HG03196 (cell line): ENCODE results near the gene TNRC6A.
"Not testable (repeated sequence)": the region's sequence is repeated elsewhere in the genome, so short reads cannot be mapped to it uniquely, and the experiment has no call there.

Experiments
- ATAC-seq: cut with Tn5 transposase; IDR thresholded peaks from one replicate; pipeline ENCODE4 v1.9.1; 2021; ENCODE audit not compliant: unreplicated experiment

TNRC6A gene

DNA sequence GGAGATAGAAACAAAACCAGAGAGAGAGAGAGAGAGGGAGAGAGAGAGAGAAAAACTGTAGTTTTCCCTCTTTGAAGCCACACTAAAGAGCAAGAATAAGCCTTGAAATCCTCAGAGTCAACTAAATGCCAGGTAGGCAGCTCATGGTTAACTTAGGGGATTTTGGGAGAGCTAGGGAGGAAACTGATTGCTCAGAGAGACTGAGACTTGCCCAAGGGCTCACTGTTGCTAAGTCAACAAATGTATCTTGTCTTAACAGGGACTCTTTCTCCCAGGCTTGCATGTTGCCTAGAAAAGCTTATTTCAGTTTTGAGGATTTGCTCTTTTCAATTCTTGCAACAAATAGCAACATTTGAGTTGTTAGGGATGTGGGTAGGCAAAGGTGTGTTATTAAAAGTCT, 111.8 kb downstream of the TNRC6A start:
- ATAC-seq, result no peak

DNA sequence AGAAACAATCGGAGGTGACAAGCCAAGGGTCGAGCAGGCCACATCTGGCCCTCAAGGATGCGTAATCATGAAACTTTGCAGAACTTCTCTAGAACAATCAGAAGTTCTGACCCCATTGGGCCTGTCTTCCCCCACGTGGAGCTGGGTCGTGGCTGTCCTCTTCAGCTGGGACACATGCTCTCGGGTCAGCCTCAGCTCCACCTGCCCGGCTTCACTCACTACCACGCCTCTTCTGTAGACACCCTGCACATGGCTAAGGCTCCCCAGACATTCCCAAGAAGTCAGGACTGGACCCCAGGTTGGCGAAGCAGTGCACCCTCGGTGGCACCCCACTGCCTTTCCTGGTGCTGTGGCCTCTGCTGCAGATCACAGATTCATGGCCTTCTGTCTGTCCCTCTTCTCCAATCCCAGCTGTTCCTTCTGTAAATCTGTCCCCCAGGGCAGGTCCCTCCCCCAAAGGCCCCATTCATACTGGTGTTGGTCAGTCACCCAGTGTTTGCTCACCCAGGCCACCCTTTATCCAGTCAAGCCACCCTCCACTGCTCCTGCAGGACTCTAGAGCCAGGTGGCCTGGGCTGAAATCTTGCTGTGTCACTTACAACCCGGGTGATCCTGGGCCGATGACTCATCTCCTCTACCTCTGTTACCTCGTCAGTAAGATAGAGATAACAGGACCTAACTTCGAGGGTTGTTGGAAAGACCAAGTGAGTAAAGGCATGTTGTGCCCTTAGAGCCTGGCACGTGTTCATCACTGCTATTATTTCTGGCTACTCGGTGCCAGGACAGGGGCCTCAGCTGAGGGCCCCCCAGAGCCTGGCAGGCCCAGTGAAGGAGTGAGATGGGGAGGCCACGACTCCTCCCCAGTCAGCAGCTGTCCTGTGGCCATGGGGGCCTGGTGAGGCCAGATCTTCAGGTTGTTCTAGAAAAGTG, 114.9 kb downstream of the TNRC6A start:
- ATAC-seq, result no peak

DNA sequence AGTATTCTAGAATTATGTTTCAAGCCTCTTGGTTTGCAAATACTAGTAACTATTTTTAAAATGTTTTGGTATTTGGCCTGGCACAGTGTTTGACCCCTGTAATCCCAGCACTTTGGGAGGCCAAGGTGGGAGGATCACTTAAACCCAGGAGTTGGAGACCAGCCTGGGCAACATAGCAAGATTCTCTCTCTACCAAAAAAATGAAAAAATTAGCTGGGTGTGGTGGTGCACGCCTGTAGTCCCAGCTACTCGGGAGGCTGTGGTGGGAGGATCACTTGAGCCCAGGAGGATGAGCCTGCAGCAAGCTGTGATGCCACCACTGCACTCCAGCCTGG, 115.5 kb downstream of the TNRC6A start:
- ATAC-seq, result not testable (repeated sequence)

DNA sequence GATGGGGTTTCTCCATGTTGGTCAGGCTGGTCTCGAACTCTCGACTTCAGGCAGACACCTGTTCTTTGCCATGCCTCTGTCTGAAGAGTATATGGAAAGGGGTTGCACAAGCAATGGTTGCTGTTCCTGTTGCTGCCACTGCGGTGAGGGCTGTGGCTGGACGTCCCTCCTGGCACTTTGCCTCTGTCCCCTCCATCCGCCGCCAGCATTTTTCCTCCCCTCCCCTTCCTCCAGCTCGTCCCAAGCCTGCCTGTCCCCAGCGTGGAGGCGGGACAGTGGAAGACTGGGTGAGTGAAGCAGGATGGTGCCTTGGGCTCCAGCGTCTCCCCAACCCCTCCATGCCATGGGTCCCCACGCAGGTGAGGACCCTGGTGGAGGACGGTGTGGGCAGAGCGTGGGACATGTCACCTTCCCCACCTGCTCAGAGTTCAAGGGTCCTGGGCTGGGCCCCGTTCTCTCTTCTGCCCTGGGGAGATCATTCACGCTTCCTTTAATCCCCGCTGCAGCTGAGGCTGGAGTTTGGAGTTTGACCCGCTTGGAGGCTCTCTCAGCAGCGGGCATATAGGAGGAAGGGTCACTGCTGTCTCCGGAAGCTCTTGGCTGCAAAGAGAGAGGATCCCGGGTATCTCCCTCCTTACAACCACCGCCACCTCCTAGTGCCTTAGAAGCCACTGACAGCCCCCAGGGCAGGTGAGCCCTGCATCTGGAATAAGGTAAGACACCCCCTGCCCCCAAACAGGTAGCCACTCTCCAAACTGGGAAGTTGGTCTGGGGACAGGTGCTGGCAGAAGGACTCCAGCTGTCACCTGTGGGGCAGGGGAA, 116.5 kb downstream of the TNRC6A start, which contains the start of gene SLC5A11:
SLC5A11 (plus strand) TSS at position 238 of the 822 bp plus-strand sequence. CDS start 12,681 bp downstream, outside the sequence.
- ATAC-seq, result no peak

DNA sequence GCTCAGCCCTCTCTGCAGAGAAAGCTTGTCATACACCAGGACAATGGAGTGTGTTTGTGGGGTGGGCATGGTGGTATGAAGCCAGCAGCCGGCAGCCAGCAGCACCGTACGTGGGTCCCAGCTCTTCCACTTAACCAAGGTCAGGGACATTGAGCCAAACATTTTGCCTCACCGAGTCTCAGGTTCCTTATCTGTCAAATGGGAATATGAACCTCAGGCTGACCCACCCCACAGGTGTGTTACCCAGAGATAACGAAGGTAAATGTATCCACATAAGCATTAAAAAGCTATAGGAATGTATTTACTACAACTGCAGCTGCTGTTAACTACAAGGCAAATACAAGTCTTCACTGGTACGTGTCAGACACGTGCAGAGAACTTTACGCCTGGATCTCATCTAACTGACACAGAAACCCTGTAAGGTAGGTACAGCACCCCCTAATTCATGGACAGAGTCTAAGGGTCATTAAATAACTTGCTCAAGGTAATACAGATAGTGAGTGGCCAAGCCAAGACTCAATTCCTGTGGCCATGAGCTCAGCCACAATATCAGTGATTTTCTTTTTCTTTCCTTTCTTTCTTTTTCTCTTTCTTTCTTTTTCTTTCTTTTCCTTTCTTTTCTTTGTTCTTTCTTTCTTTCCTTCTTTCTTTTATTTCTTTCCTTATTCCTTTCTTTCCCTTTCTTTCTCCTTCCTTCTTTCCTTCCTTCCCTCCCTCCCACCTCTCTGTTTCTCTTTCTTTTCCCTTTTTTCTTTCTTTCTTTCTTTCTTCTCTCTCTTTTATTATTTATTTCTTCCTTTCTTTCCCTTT, 117.3 kb downstream of the TNRC6A start:
- ATAC-seq, result no peak

DNA sequence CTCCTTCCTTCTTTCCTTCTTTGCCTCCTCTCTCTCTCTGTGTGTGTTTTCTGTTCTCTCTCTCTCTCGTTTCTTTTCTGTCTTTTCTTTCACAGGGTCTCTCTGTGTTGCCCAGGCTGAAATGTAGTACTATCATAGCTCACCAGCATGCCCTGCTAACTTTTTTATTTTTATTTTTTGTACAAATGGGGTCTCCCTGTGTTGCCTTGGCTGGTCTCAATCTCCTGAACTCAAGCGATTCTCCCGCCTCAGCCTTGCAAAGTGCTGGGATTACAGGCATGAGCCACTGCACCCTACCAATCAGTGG, 117.9 kb downstream of the TNRC6A start:
- no peak for ATAC-seq

DNA sequence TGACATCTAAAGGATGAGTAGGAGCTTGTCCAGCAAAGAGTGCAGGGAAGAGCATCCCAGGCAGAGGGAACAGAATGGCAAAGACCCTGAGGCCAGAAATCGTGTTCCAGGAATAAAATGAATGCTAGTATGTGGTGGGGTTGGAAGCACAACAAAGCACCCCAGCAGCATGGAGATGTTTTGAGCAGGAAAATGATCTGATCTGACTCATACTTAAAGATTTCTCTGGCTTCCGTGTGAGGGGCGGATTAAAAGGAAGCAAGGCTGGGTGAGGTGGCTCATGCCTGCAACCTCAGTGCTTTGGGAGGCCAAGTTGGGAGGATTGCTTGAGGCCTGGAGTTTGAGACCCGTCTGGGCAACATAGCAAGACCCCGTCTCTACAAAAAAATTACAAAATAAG, 118.6 kb downstream of the TNRC6A start:
- no peak for ATAC-seq

DNA sequence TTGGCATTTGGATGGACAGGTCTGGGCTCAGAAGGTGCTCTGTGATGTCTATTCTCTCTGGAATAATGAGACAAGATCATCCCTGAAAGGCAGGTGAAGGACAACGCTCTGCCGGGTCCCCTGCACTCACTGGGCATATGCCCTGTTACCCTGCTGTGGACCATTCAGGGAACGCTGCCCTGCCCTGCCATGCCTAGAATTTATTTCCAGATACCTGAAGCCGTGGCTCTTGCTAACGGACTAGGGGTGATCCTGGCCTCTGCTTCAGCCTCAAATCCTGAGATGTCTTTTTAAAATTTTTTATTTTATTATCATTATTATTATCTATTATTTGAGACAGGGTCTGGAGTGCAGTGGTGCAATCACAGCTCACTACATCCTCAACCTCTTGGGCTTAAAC, 120.2 kb downstream of the TNRC6A start:
- no peak for ATAC-seq

DNA sequence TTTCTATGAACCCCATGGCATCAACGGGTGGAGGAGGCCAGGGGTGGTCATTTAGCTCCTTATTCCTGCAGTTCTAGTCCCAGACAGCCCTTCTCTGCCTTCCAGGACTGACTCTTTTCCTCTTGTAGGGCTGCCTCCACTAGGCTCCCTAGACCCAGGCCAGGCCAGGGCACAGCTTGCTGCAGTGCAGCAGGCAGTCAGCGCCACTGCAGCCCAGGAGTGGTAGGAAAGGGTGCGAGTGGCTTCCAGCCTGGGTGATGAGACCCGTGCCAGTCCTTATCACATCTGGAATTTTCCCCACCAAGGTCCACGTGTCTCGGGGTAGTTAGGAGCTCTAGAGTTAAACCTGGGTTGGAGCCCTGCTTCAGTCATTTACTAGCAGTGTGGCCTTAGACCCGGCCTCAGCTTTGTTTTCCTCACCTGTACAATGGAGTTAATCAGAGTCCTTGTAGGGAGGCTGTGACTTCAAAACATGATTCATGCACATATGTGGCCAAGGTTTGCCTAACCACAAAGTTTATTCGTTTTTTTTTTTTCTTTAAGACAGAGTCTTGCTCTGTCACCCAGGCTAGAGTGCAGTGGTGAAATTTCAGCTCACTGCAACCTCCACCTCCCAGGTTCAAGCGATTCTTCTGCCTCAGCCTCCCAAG, 121.0 kb downstream of the TNRC6A start:
- ATAC-seq, result no peak

DNA sequence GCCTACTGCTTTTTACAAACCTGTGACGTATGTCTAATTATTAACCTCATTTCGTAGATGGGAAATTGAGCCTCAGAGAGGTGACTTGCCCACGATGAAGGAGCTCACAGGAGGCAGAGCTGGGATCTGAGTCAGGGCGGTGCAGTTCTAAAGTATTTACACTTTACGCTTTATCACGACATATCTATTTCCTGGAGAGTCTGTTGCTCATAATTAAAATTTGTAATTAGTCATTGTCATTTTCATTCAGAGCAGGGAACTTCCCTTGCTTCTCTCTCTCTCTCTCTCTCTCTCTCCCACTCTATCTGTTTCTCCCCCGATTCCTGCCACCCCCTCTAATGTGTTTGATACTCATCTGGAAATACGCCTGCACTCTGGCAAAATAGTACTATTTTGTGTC, 122.2 kb downstream of the TNRC6A start:
- no peak for ATAC-seq

DNA sequence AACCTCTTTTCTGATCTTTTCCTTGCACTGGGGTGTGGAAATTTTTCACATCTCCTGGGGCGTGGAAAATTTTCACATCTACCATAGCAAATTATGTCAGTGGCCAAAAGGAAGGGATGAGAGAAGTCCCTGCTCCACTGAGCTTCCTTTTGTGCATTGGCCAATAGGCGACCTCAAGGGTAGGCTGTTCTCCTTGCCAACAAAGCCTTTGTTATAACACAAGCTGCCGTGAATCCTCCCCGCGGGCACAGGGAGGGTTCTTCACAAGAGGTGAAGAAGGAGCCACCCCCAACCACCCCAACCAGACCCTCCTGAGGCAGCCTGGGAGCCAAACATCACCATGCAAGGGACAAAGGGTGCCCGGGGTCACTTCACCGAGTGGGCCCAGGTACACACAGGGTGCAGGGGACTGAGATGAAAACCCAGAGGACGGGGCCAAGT, 122.8 kb downstream of the TNRC6A start:
- ATAC-seq, result no peak

DNA sequence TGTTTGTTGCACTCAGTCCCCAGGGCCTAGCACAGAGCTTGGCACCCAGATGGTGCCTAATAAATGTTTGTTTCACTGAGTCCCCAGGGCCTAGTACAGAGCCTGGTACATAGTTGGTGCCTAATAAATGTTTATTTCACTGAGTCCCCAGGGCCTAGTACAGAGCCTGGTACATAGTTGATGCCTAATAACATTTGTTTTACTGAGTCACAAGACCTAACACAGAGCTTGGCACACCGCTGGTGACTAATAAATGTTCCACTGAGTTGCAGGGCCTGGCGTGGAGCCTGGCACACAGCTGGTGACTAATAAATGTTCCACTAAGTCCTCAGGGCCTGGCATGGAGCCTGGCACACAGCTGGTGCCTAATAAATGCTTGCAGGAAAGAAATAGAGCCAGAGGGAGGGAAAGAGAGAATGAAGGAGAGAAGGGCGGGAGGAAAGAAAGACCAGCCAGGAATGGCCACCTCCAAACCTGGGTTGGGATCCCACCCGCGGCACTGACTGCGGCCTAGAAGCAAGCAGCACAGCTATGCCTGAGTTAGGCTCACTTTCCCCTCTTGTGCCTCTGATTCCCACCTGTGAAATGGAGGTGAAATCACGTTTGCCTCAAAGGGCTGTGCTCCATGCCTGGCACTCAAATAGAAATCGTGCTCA, 123.8 kb downstream of the TNRC6A start:
- ATAC-seq, result no peak

DNA sequence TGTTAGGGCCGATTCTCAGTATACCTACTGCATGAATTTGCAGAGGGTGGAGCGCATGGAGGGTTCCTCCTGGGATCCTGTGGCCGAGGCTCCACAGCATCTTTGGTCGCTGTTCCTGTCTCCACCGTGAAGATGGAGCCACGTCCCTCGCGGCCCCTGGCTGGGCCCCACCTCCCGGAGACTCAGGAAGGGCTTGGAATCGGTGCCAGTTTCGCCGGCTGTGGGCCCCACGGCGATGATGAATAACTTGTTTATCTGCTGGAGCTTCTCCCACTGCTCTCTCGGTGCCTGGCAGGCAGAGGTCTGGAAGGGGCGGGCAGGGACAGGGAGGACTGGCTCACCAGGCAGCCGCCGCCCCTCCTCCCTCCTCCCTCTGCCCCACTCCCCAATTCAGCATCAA, 124.4 kb downstream of the TNRC6A start:
- no peak for ATAC-seq

DNA sequence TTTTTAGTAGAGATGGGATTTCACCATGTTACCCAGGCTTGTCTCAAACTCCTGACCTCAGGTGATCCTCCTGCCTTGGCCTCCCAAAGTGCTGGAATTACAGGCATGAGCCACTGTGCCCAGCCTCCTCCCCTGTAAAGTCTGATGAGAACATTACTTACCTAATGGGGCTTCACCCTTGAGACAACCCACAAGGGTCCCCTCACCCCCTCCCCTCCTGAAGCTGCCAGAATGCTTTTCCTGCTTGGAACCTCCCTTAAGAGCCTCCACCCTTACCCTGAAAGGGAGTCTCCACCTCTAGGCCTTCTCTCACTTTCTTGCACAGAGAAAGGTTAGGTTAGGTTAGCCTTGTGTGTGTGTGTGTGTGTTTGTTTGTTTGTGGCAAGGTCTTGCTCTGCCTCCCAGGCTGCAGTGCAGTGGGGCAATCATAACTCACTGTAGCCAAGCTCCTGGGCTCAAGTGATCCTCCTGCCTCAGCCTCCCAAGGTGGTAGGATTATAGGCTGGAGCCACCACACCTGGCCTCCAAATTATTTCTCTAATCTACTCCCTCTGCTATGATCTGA, 125.2 kb downstream of the TNRC6A start:
- no peak for ATAC-seq

DNA sequence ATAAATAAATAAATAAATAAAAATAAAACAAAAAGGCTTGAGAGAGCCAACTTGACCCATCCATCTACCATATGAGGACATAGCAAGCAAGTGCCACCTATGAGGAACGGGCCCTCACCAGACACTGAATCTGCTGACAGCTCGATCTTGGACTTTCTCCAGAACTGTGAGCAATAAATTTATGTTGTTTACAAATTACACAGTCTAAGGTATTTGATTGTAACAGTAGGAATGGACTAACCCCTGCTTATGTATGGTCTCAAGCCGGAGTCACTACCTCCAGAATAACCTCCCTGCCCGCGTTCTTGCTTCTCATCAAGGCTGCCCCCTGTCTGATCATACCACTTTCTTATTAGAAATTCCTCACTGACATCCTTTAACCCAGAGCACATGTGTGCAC, 126.2 kb downstream of the TNRC6A start:
- no peak for ATAC-seq

DNA sequence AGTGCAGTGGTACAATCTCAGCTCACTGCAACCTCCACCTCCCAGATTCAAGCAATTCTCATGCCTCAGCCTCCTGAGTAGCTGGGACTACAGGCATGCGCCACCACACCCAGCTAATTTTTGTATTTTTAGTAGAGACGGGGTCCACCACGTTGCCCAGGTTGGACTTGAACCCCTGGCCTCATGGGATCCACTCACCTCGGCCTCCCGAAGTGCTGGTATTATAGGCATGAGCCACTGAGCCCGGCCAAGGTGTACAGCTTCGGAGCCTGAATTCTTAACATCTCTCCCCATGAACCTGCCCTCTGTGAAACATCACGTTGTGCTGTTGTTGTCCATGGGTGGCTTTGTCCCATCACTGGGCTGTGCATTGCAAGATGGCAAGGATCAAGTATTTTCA, 127.4 kb downstream of the TNRC6A start:
- ATAC-seq, result not testable (repeated sequence)

DNA sequence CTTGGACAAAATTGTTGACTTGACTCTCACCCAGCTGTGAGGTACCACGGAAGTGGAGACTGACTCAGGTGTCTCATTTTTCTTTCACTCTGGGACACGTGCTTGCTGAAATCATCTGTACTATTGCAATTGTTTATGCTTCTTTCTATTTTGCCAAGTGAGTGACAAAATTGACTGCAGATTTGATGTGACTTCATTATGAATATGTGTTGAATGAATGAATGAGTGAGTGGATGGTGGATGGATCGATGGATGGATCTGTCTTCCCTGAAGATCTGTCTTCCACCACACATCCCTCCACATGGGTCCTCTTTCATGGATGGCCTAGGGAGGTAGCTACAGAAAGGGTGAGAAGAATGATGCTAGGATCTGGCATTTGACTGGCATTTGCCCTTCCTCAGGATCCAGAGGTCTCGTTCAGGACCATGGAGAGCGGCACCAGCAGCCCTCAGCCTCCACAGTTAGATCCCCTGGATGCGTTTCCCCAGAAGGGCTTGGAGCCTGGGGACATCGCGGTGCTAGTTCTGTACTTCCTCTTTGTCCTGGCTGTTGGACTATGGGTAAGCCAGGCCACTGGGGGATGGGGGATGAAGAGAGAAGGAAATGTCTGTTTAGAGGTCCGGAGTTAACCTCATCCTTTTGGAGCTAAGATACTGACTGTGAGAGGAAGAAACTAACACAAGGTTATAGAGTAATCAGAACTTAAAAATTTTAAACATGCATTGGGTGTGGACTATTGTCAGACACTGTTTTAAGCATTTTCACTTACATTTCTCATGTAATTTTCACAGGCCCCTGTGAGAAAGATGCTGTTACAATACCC, 129.0 kb downstream of the TNRC6A start:
- ATAC-seq, result no peak

DNA sequence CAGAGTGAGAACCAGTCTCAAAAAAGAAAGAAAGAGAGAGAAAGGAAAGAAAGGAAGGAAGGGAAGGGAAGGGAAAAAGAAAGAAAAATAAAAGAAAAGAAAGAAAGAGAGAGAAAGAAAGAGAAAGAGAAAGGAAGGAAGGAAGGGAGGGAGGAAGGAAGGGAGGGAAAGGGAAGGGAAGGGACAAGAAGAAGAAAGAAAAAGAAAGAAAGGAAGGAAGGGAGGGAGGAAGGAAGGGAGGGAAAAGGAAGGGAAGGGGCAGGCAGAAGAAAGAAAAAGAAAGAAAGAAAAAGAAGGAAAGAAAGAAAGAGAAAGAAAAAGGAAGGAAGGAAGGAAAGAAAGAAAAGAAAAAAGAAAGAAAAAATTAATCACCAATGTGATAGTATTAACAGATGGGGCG, 132.0 kb downstream of the TNRC6A start:
- no peak for ATAC-seq
